ENCODE data around the gene OTUD1.

OTUD1 gene

DNA sequence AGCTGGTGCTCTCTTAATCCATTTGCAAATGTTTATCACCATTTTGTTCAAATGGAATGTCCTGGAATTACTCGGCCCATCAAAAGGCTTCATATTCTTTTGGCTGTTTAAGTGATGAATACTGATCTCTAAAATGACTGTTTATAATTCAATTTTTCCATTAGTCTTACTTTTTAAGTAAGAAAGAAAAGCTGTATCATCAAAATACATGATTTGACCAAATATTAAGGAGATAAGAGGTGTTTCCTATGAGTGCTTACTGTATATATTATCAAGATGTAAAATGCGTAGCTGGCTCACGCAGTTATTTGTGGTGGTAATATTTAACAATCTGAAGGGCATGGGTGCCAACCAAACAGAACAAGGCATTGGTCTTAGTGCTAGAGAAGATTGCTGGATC, 51.2 kb downstream of the OTUD1 start:
- no peak overlapping the region for H3K4me3 ChIP-seq (ENCODE audit: low read depth, low read length, poor library complexity, severe bottlenecking)
- no peaks in the 10 kb centered on the region for H3K9me2 ChIP-seq (ENCODE audit: low read depth, low read length)
- H3K9ac ChIP-seq (ENCODE audit: low read length), result no peak overlapping the region
- H3K27ac ChIP-seq (ENCODE audit: low read depth, low read length, poor library complexity, severe bottlenecking), result no peak overlapping the region
- H3K9me3 ChIP-seq (ENCODE audit: low read length), result no peaks in the 10 kb centered on the region
- no peaks in the 10 kb centered on the region for H3K4me1 ChIP-seq (ENCODE audit: insufficient read depth, low read length, severe bottlenecking)
- no peak overlapping the region for H3K4me2 ChIP-seq (ENCODE audit: low read length)
- no peaks in the 10 kb centered on the region for H3F3A ChIP-seq (ENCODE audit: insufficient read depth, low read length)
- no peaks in the 10 kb centered on the region for H3K36me3 ChIP-seq (ENCODE audit: insufficient read depth, low read length)
- no peak overlapping the region for H2AFZ ChIP-seq (ENCODE audit: low read length)
- H4K20me1 ChIP-seq (ENCODE audit: insufficient read depth, low read length), result no peaks in the 10 kb centered on the region
- TF ChIP-seq, protein P1, sequence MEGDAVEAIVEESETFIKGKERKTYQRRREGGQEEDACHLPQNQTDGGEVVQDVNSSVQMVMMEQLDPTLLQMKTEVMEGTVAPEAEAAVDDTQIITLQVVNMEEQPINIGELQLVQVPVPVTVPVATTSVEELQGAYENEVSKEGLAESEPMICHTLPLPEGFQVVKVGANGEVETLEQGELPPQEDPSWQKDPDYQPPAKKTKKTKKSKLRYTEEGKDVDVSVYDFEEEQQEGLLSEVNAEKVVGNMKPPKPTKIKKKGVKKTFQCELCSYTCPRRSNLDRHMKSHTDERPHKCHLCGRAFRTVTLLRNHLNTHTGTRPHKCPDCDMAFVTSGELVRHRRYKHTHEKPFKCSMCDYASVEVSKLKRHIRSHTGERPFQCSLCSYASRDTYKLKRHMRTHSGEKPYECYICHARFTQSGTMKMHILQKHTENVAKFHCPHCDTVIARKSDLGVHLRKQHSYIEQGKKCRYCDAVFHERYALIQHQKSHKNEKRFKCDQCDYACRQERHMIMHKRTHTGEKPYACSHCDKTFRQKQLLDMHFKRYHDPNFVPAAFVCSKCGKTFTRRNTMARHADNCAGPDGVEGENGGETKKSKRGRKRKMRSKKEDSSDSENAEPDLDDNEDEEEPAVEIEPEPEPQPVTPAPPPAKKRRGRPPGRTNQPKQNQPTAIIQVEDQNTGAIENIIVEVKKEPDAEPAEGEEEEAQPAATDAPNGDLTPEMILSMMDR (IDR thresholded peaks at IDR 0.05; ENCODE audit: low read length), result no peak
- no peak for TF ChIP-seq EZH2 (IDR thresholded peaks at IDR 0.05; ENCODE audit: borderline replicate concordance, low read length)
- H3K79me2 ChIP-seq (ENCODE audit: insufficient read depth, low read length), result no peaks in the 10 kb centered on the region
- no peaks in the 10 kb centered on the region for H3K27me3 ChIP-seq (ENCODE audit: insufficient read depth, low read length)

All from OCI-LY1 (cell line).